A549 (cell line): ENCODE results near the gene COPZ1. TPM values are rescaled to one million over a fixed set of nuclear protein-coding genes. Genes with fewer than 3 reads are reported as not detected.

ENCODE experiments used
- ATAC-seq, 2 experiments: fragments of 200-7000 bp in 1 of 2; fragments of >200 bp in 1 of 2; cut with Nextera tagmentation in 1 of 2; cut with Tn5 transposase in 1 of 2; 3 replicates each; pipeline versions ENCODE4 v1.8.0 to v1.9.1; 2018 to 2020; ENCODE audit warnings: mild to moderate bottlenecking in 1 of 2, moderate library complexity in 1 of 2
- CTCF ChIA-PET: fragments of 300-600 bp; sonication (Branson Sonifier 250); formaldehyde crosslinking; extraction: SDS; loops from one replicate; lab custom pipeline; 2021; ENCODE audit warnings: antibody characterized with exemption, inconsistent platforms; lab: Yijun Ruan, JAX
- POLR2A ChIA-PET: fragments of 350-600 bp; formaldehyde crosslinking; extraction: SDS; loops from one replicate; lab custom pipeline; 2021; ENCODE audit warnings: antibody characterized with exemption, inconsistent platforms; lab: Yijun Ruan, JAX
- DNase-seq, 2 experiments: peaks; one replicate each; pipeline versions ENCODE4 v3.0.0 to v3.0.0-alpha.2; 2011 to 2016; ENCODE audit warnings: low read depth in 1 of 2, low spot score in 1 of 2
- FAIRE-seq: peaks from 2 replicates; lab custom pipeline; 2011; peaks lifted over from hg19 to GRCh38; lab: Jason Lieb, UNC
- H3K27ac ChIP-seq, 2 experiments: fragments of >200 bp; sonication (Bioruptor Twin); formaldehyde crosslinking; 3 replicates each; pipeline ENCODE4 v1.5.1; 2016 to 2017
- H3K4me1 ChIP-seq: fragments of >200 bp; sonication (Bioruptor Twin); formaldehyde crosslinking; 3 replicates; pipeline ENCODE4 v1.6.1; 2016
- H3K4me2 ChIP-seq: fragments of >200 bp; sonication (Bioruptor Twin); formaldehyde crosslinking; 3 replicates; pipeline ENCODE4 v1.6.1; 2016
- H3K4me3 ChIP-seq: fragments of >200 bp; sonication (Bioruptor Twin); formaldehyde crosslinking; 3 replicates; pipeline ENCODE4 v1.5.1; 2016
- H3K9me3 ChIP-seq: fragments of >200 bp; sonication (Bioruptor Twin); formaldehyde crosslinking; 3 replicates; pipeline ENCODE4 v1.6.1; 2016
- ATOH8 ChIP-seq: fragments of 250-450 bp; sonication (Bioruptor Pico); IDR thresholded peaks from 2 replicates; pipeline ENCODE4 v1.5.0; 2020; ENCODE audit warnings: low read depth, mild to moderate bottlenecking, moderate library complexity
- BCL3 ChIP-seq: fragments of >200 bp; sonication (Bioruptor Twin); formaldehyde crosslinking; IDR thresholded peaks from 3 replicates; pipeline ENCODE4 v1.6.1; 2016
- CTCF ChIP-seq: fragments of >200 bp; sonication (Bioruptor Twin); formaldehyde crosslinking; IDR thresholded peaks from 3 replicates; pipeline ENCODE4 v1.5.1; 2016
- EHF ChIP-seq: fragments of 250-450 bp; sonication (Bioruptor Pico); IDR thresholded peaks from 2 replicates; pipeline ENCODE4 v1.5.0; 2020; ENCODE audit warnings: mild to moderate bottlenecking
- ELK1 ChIP-seq: fragments of 150-350 bp; IDR thresholded peaks from 2 replicates; pipeline ENCODE4 v1.6.1; 2014; ENCODE audit warnings: low read depth, mild to moderate bottlenecking, low read length
- ESRRA ChIP-seq: fragments of 150-350 bp; IDR thresholded peaks from 2 replicates; pipeline ENCODE4 v1.6.1; 2014; ENCODE audit warnings: mild to moderate bottlenecking, low read length, borderline replicate concordance
- HOXA7 ChIP-seq: fragments of 250-450 bp; sonication (Bioruptor Pico); IDR thresholded peaks from 2 replicates; pipeline ENCODE4 v1.5.0; 2020; ENCODE audit warnings: mild to moderate bottlenecking, moderate library complexity
- HOXB5 ChIP-seq: fragments of 250-450 bp; sonication (Bioruptor Pico); IDR thresholded peaks from 2 replicates; pipeline ENCODE4 v1.5.0; 2020; ENCODE audit warnings: mild to moderate bottlenecking, moderate library complexity
- MAZ ChIP-seq: fragments of 150-350 bp; IDR thresholded peaks from 2 replicates; pipeline ENCODE4 v1.6.1; 2014; ENCODE audit warnings: antibody characterized with exemption, low read depth, low read length, borderline replicate concordance
- NPAS2 ChIP-seq: fragments of 250-450 bp; sonication (Bioruptor Pico); IDR thresholded peaks from 2 replicates; pipeline ENCODE4 v1.8.0; 2022; ENCODE audit warnings: mild to moderate bottlenecking, moderate library complexity, borderline replicate concordance
- POLR2A ChIP-seq: IDR thresholded peaks from 2 replicates; pipeline ENCODE4 v1.6.1; 2012; ENCODE audit warnings: mild to moderate bottlenecking, low read length
- RAD21 ChIP-seq, 2 experiments: fragments of >200 bp in 1 of 2; sonication (Bioruptor Twin) in 1 of 2; formaldehyde crosslinking in 1 of 2; IDR thresholded peaks in 1 of 2; conservative IDR thresholded peaks in 1 of 2; 2 replicates in 1 of 2; 3 replicates in 1 of 2; pipeline ENCODE4 v1.6.1; 2012 to 2018; ENCODE audit warnings: inconsistent platforms in 1 of 2
- RFX5 ChIP-seq: fragments of 450-650 bp; IDR thresholded peaks from 2 replicates; pipeline ENCODE4 v1.7.1; 2014; ENCODE audit warnings: antibody characterized with exemption, mild to moderate bottlenecking, moderate library complexity
- RNF2 ChIP-seq: fragments of 200-600 bp; sonication (generic); IDR thresholded peaks from 2 replicates; pipeline ENCODE4 v1.6.1; 2016; ENCODE audit warnings: low read depth, mild to moderate bottlenecking, antibody characterized with exemption, moderate library complexity, borderline replicate concordance
- SMC3 ChIP-seq: fragments of >200 bp; sonication (Bioruptor Twin); formaldehyde crosslinking; IDR thresholded peaks from 3 replicates; pipeline ENCODE4 v1.6.1; 2018; ENCODE audit warnings: inconsistent platforms
- TP53 ChIP-seq: fragments of 250-450 bp; sonication (Bioruptor Pico); IDR thresholded peaks from 2 replicates; pipeline ENCODE4 v1.5.0; 2021; ENCODE audit warnings: mild to moderate bottlenecking, moderate library complexity
- WGBS: methylation state at CpG from one replicate; pipeline ENCODE4 v1.1.6; 2017; ENCODE audit errors: missing lambda C conversion rate; 5-methylcytosine and 5-hydroxymethylcytosine counted together
- polyA plus RNA-seq, 4 experiments: library from polyadenylated mRNA; depleted of rRNA in 3 of 4; stranded (reverse); fragments of >200 nt; fragmentation: RNase III in 1 of 4; extraction: RNeasy Plus Mini Kit Qiagen cat#74134 plus additional on column Dnase treatment in 1 of 4; gene quantifications; 2 replicates in 3 of 4; 3 replicates in 1 of 4; pipeline ENCODE4 v1.2.3, GENCODE V29; 2011 to 2017

COPZ1 gene
- polyA plus RNA-seq, 2 of the 4 experiments (the other 2 are of a cell fraction), result 300 to 613 TPM

- FAIRE-seq, result no peak
- Histone ChIP-seq H3K4me1 (no peaks in the 10 kb centered on the region), H3K4me2 (no peak overlapping the region), H3K27ac (no peak overlapping the region)
- CTCF ChIA-PET, result interaction anchor here (0.7 to 9.4 kb wide), 20 partner anchors 8 to 87 kb away, joined by 3 to 86 read pairs (median 15); partner anchors contain the start of genes COPZ1 and NFE2
- 88% methylated on average over 7 of the region's 7 CpGs for WGBS
- no peak for TF ChIP-seq RNF2
- TF ChIP-seq HOXB5 (CRISPR knock-in tag), result no peak
- TF ChIP-seq, all 56 proteins: peak for 0
- POLR2A ChIA-PET, result interaction anchor here (1.6 to 2.9 kb wide), 2 partner anchors 8 to 12 kb away, joined by 5 to 18 read pairs; partner anchors contain the start of genes CBX5 and HNRNPA1
- DNase-seq (no peak), ATAC-seq (no peak)
- no peak overlapping the region for H3K4me3 ChIP-seq
- no peaks in the 10 kb centered on the region for H3K9me3 ChIP-seq
Measured at GRCh38 chr12:54292931-54293241, 32.0 kb upstream of the COPZ1 start.

- H3K9me3 ChIP-seq, result no peaks in the 10 kb centered on the region
- no peak overlapping the region for H3K4me3 ChIP-seq
- no peak overlapping the region for H3K4me2 ChIP-seq
- CTCF ChIA-PET, result interaction anchor here (0.6 to 9.4 kb wide), 28 partner anchors 8 to 560 kb away, joined by 3 to 86 read pairs (median 6); partner anchors contain the start of gene COPZ1
- WGBS, result 66% methylated on average over 9 of the region's 9 CpGs
- DNase-seq, result peak; percentile 68 to 83
- TF ChIP-seq RAD21 (conservative IDR thresholded peaks at IDR 0.05 in 1 of 2, IDR thresholded peaks at IDR 0.05 in 1 of 2) (peak; percentile 64 to 82), BCL3 (no peak), RFX5 (no peak), SMC3 (peak; percentile 82), HOXA7 (CRISPR knock-in tag) (no peak), ATOH8 (CRISPR knock-in tag) (no peak), NPAS2 (CRISPR knock-in tag) (no peak), EHF (no peak), CTCF (peak; percentile 67), TP53 (no peak), ESRRA (0 out of 2 replicates have a peak, but pooled peaks have one; percentile 51), MAZ (no peak), ELK1 (no peak), POLR2A (no peak)
- TF ChIP-seq, all 56 proteins: peak for 4
- Histone ChIP-seq H3K4me1 (no peaks in the 10 kb centered on the region), H3K27ac (no peak overlapping the region)
- ATAC-seq (peak; percentile 31 to 51; a peak in 4 of 6 replicates), FAIRE-seq (no peak)
- POLR2A ChIA-PET, result interaction anchor here (1.6 to 2.9 kb wide), 2 partner anchors 10 to 14 kb away, joined by 5 to 18 read pairs; partner anchors contain the start of genes CBX5 and HNRNPA1
Measured at GRCh38 chr12:54294152-54294952, 30.6 kb upstream of the COPZ1 start.
